Retinal pigment epithelial cell (primary cell): ENCODE measurements around the gene AKT1S1.

ENCODE experiments used
- DNase-seq: peaks from one replicate; pipeline ENCODE4 v3.0.0-alpha.2; 2010; ENCODE audit warnings: low read depth
- H3K4me3 ChIP-seq: 2 replicates; pipeline ENCODE4 v1.5.1; 2011; ENCODE audit warnings: mild to moderate bottlenecking, low read length, control low read depth, moderate library complexity
- TF ChIP-seq, protein P1 (sequence below): conservative IDR thresholded peaks from 2 replicates; pipeline ENCODE4 v1.5.1; 2011; ENCODE audit warnings: low read depth, low read length, control low read depth, inconsistent platforms

AKT1S1 gene

DNA sequence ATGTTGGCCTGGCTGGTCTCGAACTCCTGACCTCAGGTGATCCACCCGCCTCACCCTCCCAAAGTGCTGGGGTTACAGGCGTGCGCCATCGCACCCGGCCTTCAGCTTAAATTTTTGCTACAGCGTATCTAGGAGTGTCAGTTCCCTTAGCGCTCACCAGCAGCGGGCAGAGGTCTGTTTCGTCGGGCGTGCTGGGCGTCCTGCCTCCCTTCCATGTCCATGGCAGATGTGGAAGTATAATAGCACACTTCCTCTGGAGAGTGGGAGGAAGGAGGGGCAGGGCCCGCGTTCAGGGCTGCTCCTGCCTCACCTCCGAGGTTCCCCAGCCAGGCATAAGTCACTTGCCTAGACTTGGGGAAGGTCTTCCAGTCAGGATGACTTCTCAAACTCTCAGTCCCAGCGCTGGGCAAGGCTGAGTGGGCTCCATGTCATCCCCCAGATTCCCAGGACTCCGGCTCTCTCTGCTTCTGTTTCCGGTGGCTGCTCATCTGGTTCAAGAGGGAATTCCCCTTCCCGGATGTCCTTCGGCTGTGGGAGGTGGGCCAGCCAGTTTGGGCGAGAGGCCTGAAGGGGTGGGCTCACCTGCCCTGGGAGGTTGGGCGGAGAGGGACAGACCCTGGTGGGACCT, 10.0 kb upstream of the AKT1S1 start:
- no peak for DNase-seq
- H3K4me3 ChIP-seq = no peak overlapping the region
- TF ChIP-seq, protein P1, sequence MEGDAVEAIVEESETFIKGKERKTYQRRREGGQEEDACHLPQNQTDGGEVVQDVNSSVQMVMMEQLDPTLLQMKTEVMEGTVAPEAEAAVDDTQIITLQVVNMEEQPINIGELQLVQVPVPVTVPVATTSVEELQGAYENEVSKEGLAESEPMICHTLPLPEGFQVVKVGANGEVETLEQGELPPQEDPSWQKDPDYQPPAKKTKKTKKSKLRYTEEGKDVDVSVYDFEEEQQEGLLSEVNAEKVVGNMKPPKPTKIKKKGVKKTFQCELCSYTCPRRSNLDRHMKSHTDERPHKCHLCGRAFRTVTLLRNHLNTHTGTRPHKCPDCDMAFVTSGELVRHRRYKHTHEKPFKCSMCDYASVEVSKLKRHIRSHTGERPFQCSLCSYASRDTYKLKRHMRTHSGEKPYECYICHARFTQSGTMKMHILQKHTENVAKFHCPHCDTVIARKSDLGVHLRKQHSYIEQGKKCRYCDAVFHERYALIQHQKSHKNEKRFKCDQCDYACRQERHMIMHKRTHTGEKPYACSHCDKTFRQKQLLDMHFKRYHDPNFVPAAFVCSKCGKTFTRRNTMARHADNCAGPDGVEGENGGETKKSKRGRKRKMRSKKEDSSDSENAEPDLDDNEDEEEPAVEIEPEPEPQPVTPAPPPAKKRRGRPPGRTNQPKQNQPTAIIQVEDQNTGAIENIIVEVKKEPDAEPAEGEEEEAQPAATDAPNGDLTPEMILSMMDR = no peak

DNA sequence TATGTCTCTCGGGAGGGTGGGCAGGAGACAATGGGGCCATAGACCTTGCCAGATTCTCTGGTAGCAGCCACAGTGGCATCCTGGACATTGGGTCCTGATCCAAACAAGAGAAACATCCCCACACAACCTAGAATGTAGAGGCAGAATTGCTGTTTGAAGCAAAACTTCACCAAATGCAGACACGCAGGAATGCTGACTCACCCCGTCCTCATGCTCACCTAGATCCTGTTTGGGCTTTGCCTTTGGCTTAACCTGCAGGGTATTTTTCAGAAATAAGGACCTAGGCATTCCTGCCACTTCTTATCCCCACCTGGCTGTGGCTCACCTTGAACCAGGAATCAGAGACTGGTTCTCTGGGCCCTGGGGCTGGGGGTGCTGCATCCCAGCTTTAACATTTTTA, 7.6 kb upstream of the AKT1S1 start:
- TF ChIP-seq, protein P1 = no peak
- no peak for DNase-seq
- no peak overlapping the region for H3K4me3 ChIP-seq

DNA sequence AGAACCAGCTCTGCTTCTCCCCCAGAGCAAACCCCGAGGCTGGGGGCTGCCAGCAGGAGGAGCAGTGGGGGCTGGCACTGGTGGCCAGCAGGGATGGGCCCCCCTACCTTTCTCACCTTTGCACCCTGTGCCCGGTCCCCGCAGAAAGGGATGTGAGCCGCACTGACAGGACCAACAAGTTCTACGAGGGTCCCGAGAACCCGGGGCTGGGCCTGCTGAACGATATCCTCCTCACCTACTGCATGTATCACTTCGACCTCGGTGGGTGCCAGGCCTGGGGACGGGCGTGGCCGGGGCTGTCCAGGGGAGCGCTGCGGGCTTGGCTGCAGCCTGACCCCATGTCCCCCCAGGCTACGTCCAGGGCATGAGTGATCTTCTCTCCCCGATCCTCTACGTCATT, 7.0 kb upstream of the AKT1S1 start:
- TF ChIP-seq, protein P1 = no peak
- no peak for DNase-seq
- no peak overlapping the region for H3K4me3 ChIP-seq

DNA sequence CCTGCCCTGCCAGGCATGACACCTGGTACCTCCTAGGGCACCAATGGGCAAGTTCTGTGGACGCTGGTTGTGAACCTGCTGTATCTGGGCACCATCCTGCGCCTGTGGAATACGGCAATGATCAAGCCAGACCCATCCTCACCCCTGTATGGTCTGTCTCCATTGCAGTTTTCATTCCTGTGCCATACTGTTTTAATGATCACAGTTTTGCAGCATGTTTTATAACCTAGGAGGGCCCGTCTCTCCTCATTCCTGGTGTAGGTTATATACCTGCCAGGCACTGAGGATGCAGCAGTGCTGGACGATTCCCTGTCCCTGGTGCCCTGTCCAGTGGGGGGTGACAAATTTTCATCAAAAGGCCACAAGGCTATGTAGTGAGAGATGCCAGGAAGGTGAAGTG, 5.9 kb upstream of the AKT1S1 start:
- TF ChIP-seq, protein P1 = no peak
- DNase-seq = no peak
- H3K4me3 ChIP-seq = no peak overlapping the region

DNA sequence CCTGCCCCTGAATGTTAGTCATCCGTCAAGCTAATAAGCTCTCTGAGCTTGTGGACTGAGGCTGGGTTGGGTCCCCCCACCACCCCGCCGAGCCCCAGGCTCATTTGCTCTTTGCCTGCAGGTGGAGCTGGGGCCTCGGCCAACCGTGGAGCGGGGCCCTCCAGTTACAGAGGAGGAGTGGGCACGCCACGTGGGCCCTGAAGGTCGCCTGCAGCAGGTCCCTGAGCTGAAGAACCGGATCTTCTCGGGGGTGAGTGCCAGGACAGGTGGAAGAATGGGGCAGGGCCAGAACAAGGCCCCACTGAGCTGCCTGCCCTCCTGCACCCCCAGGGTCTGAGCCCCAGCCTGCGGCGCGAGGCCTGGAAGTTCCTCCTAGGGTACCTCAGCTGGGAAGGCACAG, 5.5 kb upstream of the AKT1S1 start:
- TF ChIP-seq, protein P1 = no peak
- no peak for DNase-seq
- no peak overlapping the region for H3K4me3 ChIP-seq

DNA sequence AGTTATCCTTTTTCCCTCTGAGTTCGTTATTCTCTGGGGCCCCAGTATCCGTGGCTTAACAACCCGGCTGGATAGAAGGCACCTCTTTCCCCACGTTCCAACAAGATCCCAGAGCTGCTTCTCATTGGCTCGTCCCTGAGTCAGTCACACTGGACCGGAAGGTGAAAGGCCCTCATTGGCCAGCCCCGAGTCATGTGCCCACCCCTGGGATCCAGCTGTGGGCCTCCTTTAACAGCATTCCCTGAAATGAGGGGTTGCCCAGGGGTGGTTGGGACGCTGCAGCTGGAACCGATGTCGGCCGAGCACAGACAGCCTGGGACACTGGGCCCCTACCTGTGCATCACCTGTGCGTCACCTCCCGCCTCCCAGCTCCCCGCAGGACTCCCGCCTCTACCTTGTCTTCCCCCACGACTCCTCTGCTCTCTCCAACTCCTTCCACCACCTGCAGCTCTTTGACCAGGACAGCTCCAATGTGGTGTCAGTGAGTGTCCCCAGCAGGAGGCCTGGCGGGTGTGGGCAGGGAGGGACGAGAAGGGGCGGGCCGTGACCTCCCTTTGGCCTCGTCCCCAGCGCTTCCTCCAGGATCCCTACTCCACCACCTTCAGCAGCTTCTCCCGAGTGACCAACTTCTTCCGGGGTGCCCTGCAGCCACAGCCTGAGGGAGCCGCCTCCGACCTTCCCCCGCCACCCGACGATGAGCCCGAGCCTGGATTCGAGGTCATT, 4.7 kb upstream of the AKT1S1 start:
- H3K4me3 ChIP-seq = no peak overlapping the region
- TF ChIP-seq, protein P1 = no peak
- DNase-seq = no peak

DNA sequence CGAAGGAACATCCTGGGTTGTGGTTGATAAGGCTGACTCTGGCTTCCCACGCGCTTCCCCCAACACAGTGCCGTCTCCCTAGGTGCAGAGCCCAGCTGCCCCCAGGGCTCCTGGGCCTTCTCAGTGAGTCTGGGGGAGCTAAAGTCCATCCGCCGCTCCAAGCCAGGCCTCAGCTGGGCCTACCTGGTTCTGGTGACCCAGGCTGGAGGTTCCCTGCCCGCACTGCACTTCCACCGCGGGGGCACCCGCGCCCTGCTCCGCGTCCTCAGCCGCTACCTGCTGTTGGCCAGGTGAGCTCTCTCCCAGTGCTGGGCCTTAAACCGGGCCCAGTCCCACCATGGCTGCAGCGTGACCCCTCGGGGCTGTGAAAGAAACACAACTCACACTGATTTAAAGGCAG, 4.0 kb upstream of the AKT1S1 start:
- DNase-seq = no peak
- TF ChIP-seq, protein P1 = no peak
- H3K4me3 ChIP-seq = no peak overlapping the region
